H1 (cell line): ENCODE measurements around the gene ADARB2. TPM values are rescaled to one million over a fixed set of nuclear protein-coding genes. Genes with fewer than 3 reads are reported as not detected.

Experiments
- CTCF ChIA-PET: fragments of 300-600 bp; sonication (Branson Sonifier 250); formaldehyde crosslinking; loops from one replicate; lab custom pipeline; 2021; ENCODE audit not compliant: partially characterized antibody; lab: Charles Lee
- POLR2A ChIA-PET: fragments of 300-600 bp; sonication (Branson Sonifier 250); formaldehyde crosslinking; loops from one replicate; lab custom pipeline; 2021; ENCODE audit warnings: inconsistent platforms; ENCODE audit not compliant: partially characterized antibody; lab: Charles Lee
- DNase-seq, 2 experiments: peaks; one replicate each; pipeline versions ENCODE4 v3.0.0 to v3.0.0-alpha.2; 2010 to 2022; ENCODE audit warnings: low spot score in 2 of 2, low read depth in 1 of 2, mixed read lengths in 1 of 2
- FAIRE-seq: peaks from 2 replicates; lab custom pipeline; 2011; peaks lifted over from hg19 to GRCh38; lab: Jason Lieb, UNC
- H2AFZ ChIP-seq: 2 replicates; pipeline ENCODE4 v1.8.1; 2012; ENCODE audit warnings: low read length, inconsistent platforms
- H2AK5ac ChIP-seq: 2 replicates; pipeline ENCODE4 v1.6.1; 2013; ENCODE audit warnings: low read depth, low read length
- H2BK120ac ChIP-seq: replicated peaks from 2 replicates; pipeline ENCODE3; 2013; ENCODE audit warnings: low read depth, low read length, inconsistent platforms
- H2BK12ac ChIP-seq: 2 replicates; pipeline ENCODE4 v1.6.1; 2013; ENCODE audit warnings: low read depth, low read length
- H2BK15ac ChIP-seq: 2 replicates; pipeline ENCODE4 v1.6.1; 2013; ENCODE audit warnings: low read length
- H2BK20ac ChIP-seq: 2 replicates; pipeline ENCODE4 v1.6.1; 2013; ENCODE audit warnings: low read length
- H2BK5ac ChIP-seq: 2 replicates; pipeline ENCODE4 v1.6.1; 2013; ENCODE audit warnings: low read depth, low read length
- H3K14ac ChIP-seq: 2 replicates; pipeline ENCODE4 v1.6.1; 2013; ENCODE audit warnings: inconsistent platforms; ENCODE audit not compliant: insufficient read length
- H3K18ac ChIP-seq: 2 replicates; pipeline ENCODE4 v1.6.1; 2013; ENCODE audit warnings: low read length; ENCODE audit errors: extremely low read depth
- H3K23ac ChIP-seq: 2 replicates; pipeline ENCODE4 v1.6.1; 2013; ENCODE audit warnings: inconsistent platforms; ENCODE audit not compliant: insufficient read length
- H3K23me2 ChIP-seq: 2 replicates; pipeline ENCODE4 v1.6.1; 2013; ENCODE audit warnings: low read depth, low read length
- H3K27ac ChIP-seq: 2 replicates; pipeline ENCODE4 v1.6.1; 2011; ENCODE audit warnings: low read depth, low read length, inconsistent platforms
- H3K27me3 ChIP-seq, 4 experiments: replicated peaks in 1 of 4; 1 replicate in 1 of 4; 2 replicates in 3 of 4; pipeline versions ENCODE4 v1.6.1 to v1.8.1; 2011 to 2013; ENCODE audit warnings: low read length in 3 of 4, mild to moderate bottlenecking in 3 of 4, inconsistent platforms in 2 of 4, mixed read lengths in 2 of 4, moderate library complexity in 1 of 4; ENCODE audit not compliant: control insufficient read depth in 3 of 4, insufficient read depth in 3 of 4; ENCODE audit errors: extremely low read depth in 1 of 4
- H3K36me3 ChIP-seq, 4 experiments: 2 replicates each; pipeline versions ENCODE4 v1.6.1 to v1.8.1; 2011 to 2013; ENCODE audit warnings: mild to moderate bottlenecking in 4 of 4, low read length in 3 of 4, moderate library complexity in 2 of 4, control low read depth in 1 of 4, inconsistent platforms in 1 of 4; ENCODE audit not compliant: insufficient read depth in 4 of 4, control insufficient read depth in 2 of 4
- H3K4ac ChIP-seq: replicated peaks from 2 replicates; pipeline ENCODE3; 2013; ENCODE audit warnings: low read length, low read depth, mixed read lengths, inconsistent platforms; ENCODE audit not compliant: insufficient read length
- H3K4me1 ChIP-seq, 4 experiments: replicated peaks in 1 of 4; 1 replicate in 1 of 4; 2 replicates in 3 of 4; pipeline versions ENCODE4 v1.6.1 to v1.8.1; 2011 to 2013; ENCODE audit warnings: low read length in 3 of 4, inconsistent platforms in 2 of 4, mixed read lengths in 1 of 4; ENCODE audit not compliant: insufficient read depth in 4 of 4, control insufficient read depth in 3 of 4
- H3K4me2 ChIP-seq, 2 experiments: 2 replicates each; pipeline versions ENCODE4 v1.6.1 to v1.8.1; 2011 to 2013; ENCODE audit warnings: low read depth in 2 of 2, low read length in 2 of 2, control low read depth in 1 of 2, inconsistent platforms in 1 of 2, mild to moderate bottlenecking in 1 of 2; ENCODE audit not compliant: insufficient read depth in 1 of 2
- H3K4me3 ChIP-seq, 4 experiments: fragments of 200-600, 300-600 bp in 1 of 4; sonication (generic), shearing (Covaris generic), sonication (Bioruptor Twin) in 1 of 4; 2 replicates each; pipeline versions ENCODE4 v1.5.1 to v1.8.1; 2011 to 2016; ENCODE audit warnings: low read length in 4 of 4, low read depth in 3 of 4, control low read depth in 2 of 4, inconsistent platforms in 2 of 4, mild to moderate bottlenecking in 2 of 4, mixed read lengths in 1 of 4, moderate library complexity in 1 of 4; ENCODE audit not compliant: insufficient read depth in 2 of 4; ENCODE audit errors: extremely low read depth in 1 of 4
- H3K56ac ChIP-seq: replicated peaks from 2 replicates; pipeline ENCODE3; 2013; ENCODE audit warnings: low read depth, mild to moderate bottlenecking, mixed read lengths, low read length, inconsistent platforms; ENCODE audit not compliant: insufficient read length
- H3K79me1 ChIP-seq: 2 replicates; pipeline ENCODE4 v1.6.1; 2013; ENCODE audit warnings: low read depth, low read length, control low read depth
- H3K79me2 ChIP-seq, 2 experiments: 2 replicates each; pipeline versions ENCODE4 v1.6.1 to v1.8.1; 2012 to 2013; ENCODE audit warnings: low read length in 2 of 2, mild to moderate bottlenecking in 2 of 2, inconsistent platforms in 1 of 2; ENCODE audit not compliant: insufficient read depth in 2 of 2, control insufficient read depth in 1 of 2
- H3K9ac ChIP-seq, 4 experiments: replicated peaks in 1 of 4; 1 replicate in 1 of 4; 2 replicates in 3 of 4; pipeline versions ENCODE4 v1.6.1 to v1.8.1; 2011 to 2013; ENCODE audit warnings: low read depth in 3 of 4, low read length in 3 of 4, control low read depth in 2 of 4, mild to moderate bottlenecking in 2 of 4, moderate library complexity in 2 of 4, inconsistent platforms in 1 of 4; ENCODE audit errors: extremely low read depth in 1 of 4
- H3K9me3 ChIP-seq, 2 experiments: 2 replicates each; pipeline versions ENCODE4 v1.6.1 to v1.8.1; 2012 to 2013; ENCODE audit warnings: mild to moderate bottlenecking in 2 of 2, moderate library complexity in 2 of 2, control low read depth in 1 of 2, inconsistent platforms in 1 of 2, low read depth in 1 of 2, low read length in 1 of 2, mixed read lengths in 1 of 2; ENCODE audit not compliant: insufficient read depth in 2 of 2
- H4K20me1 ChIP-seq, 2 experiments: replicated peaks in 1 of 2; 2 replicates each; pipeline versions ENCODE3 to v1.8.1; 2011 to 2013; ENCODE audit warnings: inconsistent platforms in 2 of 2, low read length in 2 of 2, mild to moderate bottlenecking in 1 of 2; ENCODE audit not compliant: insufficient read depth in 2 of 2, control insufficient read depth in 1 of 2
- H4K5ac ChIP-seq: 2 replicates; pipeline ENCODE4 v1.6.1; 2013; ENCODE audit warnings: low read length, low read depth, mixed read lengths, inconsistent platforms; ENCODE audit not compliant: insufficient read length
- H4K8ac ChIP-seq: 2 replicates; pipeline ENCODE4 v1.8.0; 2013; ENCODE audit warnings: mild to moderate bottlenecking, moderate library complexity, low read length, inconsistent platforms; ENCODE audit not compliant: insufficient read depth; ENCODE audit errors: extremely low read depth
- H4K91ac ChIP-seq: replicated peaks from 2 replicates; pipeline ENCODE3; 2013; ENCODE audit warnings: low read length, mixed read lengths, inconsistent platforms; ENCODE audit not compliant: insufficient read length
- CBX5 ChIP-seq: fragments of 300-800, 300-1000 bp; sonication (generic); IDR thresholded peaks from 2 replicates; pipeline ENCODE4 v1.7.1; 2016; ENCODE audit warnings: antibody characterized with exemption, low read length, low read depth
- RAD21 ChIP-seq, 2 experiments: IDR thresholded peaks in 1 of 2; conservative IDR thresholded peaks in 1 of 2; 2 replicates each; pipeline ENCODE4 v1.6.1; 2011; ENCODE audit warnings: low read depth in 2 of 2, low read length in 2 of 2, improper control_type of control experiment in 1 of 2, inconsistent platforms in 1 of 2, mild to moderate bottlenecking in 1 of 2, moderate library complexity in 1 of 2
- SRF ChIP-seq: IDR thresholded peaks from 2 replicates; pipeline ENCODE4 v1.6.1; 2011; ENCODE audit warnings: mild to moderate bottlenecking, low read depth, low read length, moderate library complexity
- WGBS, 2 experiments: shearing (Covaris generic) in 1 of 2; methylation state at CpG; one replicate each; pipeline versions ENCODE4 v1.1.6 to v1.1.7; 2013 to 2015; ENCODE audit warnings: low lambda C conversion rate in 2 of 2, mixed read lengths in 2 of 2, inconsistent platforms in 1 of 2, low coverage in 1 of 2, missing lambda C conversion rate in 1 of 2; ENCODE audit not compliant: insufficient replicate concordance in 2 of 2, insufficient coverage in 1 of 2, insufficient read length in 1 of 2; ENCODE audit errors: extremely low coverage in 1 of 2, missing lambda C conversion rate in 1 of 2; 5-methylcytosine and 5-hydroxymethylcytosine counted together
- polyA plus RNA-seq, 7 experiments: library from polyadenylated mRNA; depleted of rRNA in 3 of 7; stranded (reverse) in 5 of 7; unstranded in 2 of 7; fragments of >200 nt in 5 of 7; fragments of 200-250 nt in 2 of 7; gene quantifications; 1 replicate in 5 of 7; 2 replicates in 1 of 7; 4 replicates in 1 of 7; pipeline versions ENCODE4 v1.2.1 to v1.2.3, GENCODE V29; 2011 to 2013; ENCODE audit warnings: missing spikeins in 2 of 7, mixed read lengths in 2 of 7
- total RNA-seq: library from RNA; stranded (reverse); fragmentation: NEBNext Ultra II Directional; extraction: Animal tissue kit (Norgen Biotek cat#: 25700); gene quantifications from 2 replicates; pipeline ENCODE4 v1.2.1, GENCODE V29; 2021

The ADARB2 gene
- total and polyA plus RNA-seq, 2 of the 8 experiments (the other 6 are each of a cell fraction or from before 2014, with no cell fraction given): 2.2 to 2.8 TPM

- Histone ChIP-seq H4K8ac (no peak overlapping the region), H3K9ac (no peak overlapping the region), H4K91ac (no peak overlapping the region), H2AFZ (no peak overlapping the region), H3K4me1 (peaks cover 0 to 10% (median 2%) of the 10 kb centered on the region in 4 experiments; a peak in 3 of 7 replicates), H2BK20ac (no peak overlapping the region), H2AK5ac (no peak overlapping the region), H3K18ac (no peak overlapping the region), H3K27ac (no peak overlapping the region), H3K79me2 (no peaks in the 10 kb centered on the region), H2BK120ac (no peak overlapping the region), H3K36me3 (no peaks in the 10 kb centered on the region), H2BK12ac (no peak overlapping the region), H3K56ac (no peak overlapping the region), H3K4ac (no peak overlapping the region), H4K5ac (no peak overlapping the region), H3K79me1 (no peaks in the 10 kb centered on the region), H3K14ac (no peak overlapping the region), H4K20me1 (no peaks in the 10 kb centered on the region), H3K4me2 (peak overlapping the region in 1 of 2 experiments; percentile 42; a peak in 1 of 4 replicates), H2BK5ac (no peak overlapping the region), H3K4me3 (no peak overlapping the region), H3K23ac (no peak overlapping the region), H3K27me3 (no peaks in the 10 kb centered on the region; a peak in 3 of 7 replicates), H3K23me2 (no peaks in the 10 kb centered on the region), H3K9me3 (no peaks in the 10 kb centered on the region; a peak in 1 of 4 replicates), H2BK15ac (no peak overlapping the region)
- WGBS, 2 experiments: 36% methylated on average over 10 of the region's 10 CpGs; no CpG with 5 or more reads in 1 of the 2 experiments
- DNase-seq: peak in 1 of 2 experiments; percentile 10
- CTCF ChIA-PET: interaction anchor here (0.6 to 1.5 kb wide), 4 partner anchors 35 to 98 kb away, joined by 3 to 4 read pairs (median 3); no protein-coding TSS in a partner anchor
- POLR2A ChIA-PET: interaction anchor here (0.6 kb wide), 1 partner anchor 103 kb away, joined by 3 read pairs; no protein-coding TSS in a partner anchor
- TF ChIP-seq CBX5 (no peak), SRF (no peak), RAD21 (IDR thresholded peaks at IDR 0.05 in 1 of 2, conservative IDR thresholded peaks at IDR 0.05 in 1 of 2; ENCODE audit: low read depth in 2 of 2, low read length in 2 of 2) (no peak)
- no peak for FAIRE-seq
These were observed 254.1 kb downstream of the ADARB2 start for GRCh38 chr10:1483246-1483645.
